ENCODE data around the gene PRKCE.

The PRKCE gene

GRCh38 chr2:46157072-46157965 is 505.8 kb downstream of the PRKCE start:
- DNase-seq, result peak in 6 of 56 donors; percentile 6 to 28 (median 10)

DNA sequence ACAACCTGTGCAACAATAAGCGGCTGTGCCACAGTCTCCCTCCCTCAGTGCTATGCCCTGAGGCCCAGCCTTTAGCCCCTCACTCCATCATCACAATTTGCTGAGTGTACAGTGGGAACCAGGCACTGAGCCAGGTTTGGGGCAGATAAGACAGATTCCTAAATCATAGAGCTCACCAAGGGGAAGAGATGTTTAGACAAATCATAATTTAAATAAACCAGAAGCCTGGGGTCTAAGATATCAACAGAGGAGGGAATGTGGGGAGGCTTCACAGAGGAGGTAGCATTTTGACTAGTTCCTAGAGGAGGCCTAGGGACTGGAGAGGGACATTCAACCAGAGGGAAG is 506.5 kb downstream of the PRKCE start:
- DNase-seq, result no peak

- no peak for DNase-seq
Measured at GRCh38 chr2:46158661-46159060, 507.2 kb downstream of the PRKCE start.

DNA sequence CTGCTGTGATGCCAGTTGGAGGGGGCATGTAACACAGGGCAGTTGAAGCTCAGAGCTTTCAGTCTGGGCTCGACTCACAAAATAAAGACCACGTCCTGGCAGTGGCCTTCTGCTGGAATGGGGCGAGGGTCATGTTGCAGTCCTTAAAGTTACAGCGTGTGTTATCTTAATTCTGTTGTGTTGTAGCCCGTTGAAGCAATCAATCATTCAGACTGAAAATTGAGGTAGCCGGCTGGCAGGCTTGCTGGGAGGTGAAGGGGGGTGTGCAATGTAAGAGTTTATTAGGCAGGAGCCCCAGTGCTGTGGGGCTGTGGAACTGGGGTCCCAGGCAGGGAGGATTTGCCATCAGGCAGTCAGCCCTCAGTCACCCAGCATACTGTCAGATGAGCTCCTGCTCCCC is 508.9 kb downstream of the PRKCE start:
- no peak for DNase-seq

DNA sequence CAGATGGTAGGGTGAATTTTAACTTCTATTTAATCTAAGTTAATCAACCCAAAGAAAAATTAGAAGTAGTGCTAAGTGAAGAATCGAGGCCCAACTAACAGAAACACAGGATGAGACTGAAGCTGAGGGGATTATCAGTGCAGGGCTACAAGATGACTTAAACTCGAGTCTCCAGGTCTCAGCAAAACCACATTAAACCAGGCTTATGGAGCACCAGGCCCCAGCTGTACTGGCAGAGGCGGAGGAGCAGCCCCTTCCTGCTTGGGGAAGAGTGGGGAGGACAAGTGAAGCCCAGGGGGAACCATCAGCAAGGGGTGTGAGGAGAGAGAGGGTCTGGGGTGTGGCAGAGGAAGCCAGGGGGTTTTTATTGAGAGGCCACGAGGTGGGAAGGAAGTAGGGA is 509.8 kb downstream of the PRKCE start:
- DNase-seq, result no peak

GRCh38 chr2:46161911-46162310 is 510.4 kb downstream of the PRKCE start:
- no peak for DNase-seq

GRCh38 chr2:46162329-46163097 is 511.0 kb downstream of the PRKCE start:
- no peak for DNase-seq

GRCh38 chr2:46163098-46163430 is 511.6 kb downstream of the PRKCE start:
- DNase-seq, result no peak

- no peak for DNase-seq
Measured at GRCh38 chr2:46163804-46164528, 512.5 kb downstream of the PRKCE start.

DNA sequence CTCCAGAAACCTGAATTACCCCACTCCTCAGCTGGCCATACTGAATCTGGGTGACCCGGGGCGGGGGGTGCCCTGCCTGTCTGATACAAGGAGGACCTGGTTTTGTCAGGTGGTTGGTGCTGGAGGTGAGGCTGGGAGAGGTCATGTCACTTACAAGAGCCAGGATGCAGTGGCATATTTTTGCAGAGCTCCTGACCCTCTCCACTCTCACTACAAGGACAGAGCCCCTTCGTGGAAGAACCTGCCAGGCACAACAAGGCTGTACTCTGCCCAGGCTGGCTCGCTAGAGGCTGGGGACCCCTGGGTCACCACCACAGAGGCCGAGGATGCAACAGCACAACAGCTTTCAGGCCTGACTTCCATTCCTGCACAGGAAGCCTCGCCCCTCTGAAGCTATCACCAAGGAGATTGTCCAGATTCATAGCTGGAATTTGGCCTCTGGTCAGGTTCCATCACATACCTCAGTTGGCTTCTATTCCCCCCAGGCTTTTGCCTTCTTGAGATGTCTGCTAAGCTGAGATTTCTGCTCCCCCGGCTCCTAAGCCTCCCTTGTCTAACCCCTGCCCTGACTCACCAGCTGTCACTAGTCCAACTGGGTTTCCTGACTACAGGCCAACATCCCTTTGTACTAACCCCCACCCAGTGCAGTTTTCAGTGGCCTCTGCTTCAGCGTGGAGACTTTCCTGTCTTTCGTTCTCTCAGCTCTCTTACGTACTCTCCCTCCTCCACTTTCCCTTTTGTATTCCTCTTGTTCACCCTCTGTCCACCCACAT is 513.2 kb downstream of the PRKCE start:
- peak in 17 of 56 donors; percentile 8 to 78 (median 19) for DNase-seq

DNA sequence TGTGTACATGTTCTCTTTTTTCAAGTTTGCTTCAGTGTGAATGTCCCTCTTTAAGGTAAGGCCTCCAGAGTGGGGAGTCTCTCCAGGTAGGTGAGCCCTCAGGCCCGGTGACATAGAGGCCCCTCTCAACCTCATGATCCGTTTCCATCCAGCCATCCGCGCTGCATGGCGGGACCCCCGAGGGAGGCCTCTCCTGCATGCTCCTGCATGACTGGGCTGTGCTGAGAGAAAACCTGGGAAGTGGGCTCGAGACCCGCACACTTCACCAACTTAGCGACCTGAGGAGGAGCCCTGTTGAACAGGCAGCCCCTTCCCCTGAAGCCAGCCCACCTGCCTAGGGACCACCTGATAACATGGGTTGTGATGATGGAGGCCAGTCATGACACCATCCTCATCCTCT is 514.4 kb downstream of the PRKCE start:
- no peak for DNase-seq

- DNase-seq, result no peak
Measured at GRCh38 chr2:46167406-46167805, 515.9 kb downstream of the PRKCE start.

DNA sequence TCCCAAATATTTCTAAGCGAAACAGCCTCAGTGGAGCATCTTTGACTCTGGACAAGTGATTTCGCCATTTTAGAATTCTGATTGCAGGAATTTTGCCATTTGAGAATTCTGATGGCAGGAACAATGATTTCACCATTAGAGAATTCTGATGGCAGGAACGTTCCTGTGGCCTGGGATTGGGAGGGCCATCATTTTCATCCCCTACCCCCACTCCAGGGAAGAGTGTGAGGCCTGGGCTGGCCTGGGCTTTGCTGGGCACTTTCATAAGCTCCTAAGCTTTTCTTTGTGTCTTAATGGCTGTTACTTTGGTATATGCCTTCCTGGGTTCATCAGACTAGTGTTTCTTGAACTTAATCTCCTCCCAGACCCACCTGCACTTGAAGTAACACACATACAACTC is 516.4 kb downstream of the PRKCE start:
- DNase-seq, result no peak

DNA sequence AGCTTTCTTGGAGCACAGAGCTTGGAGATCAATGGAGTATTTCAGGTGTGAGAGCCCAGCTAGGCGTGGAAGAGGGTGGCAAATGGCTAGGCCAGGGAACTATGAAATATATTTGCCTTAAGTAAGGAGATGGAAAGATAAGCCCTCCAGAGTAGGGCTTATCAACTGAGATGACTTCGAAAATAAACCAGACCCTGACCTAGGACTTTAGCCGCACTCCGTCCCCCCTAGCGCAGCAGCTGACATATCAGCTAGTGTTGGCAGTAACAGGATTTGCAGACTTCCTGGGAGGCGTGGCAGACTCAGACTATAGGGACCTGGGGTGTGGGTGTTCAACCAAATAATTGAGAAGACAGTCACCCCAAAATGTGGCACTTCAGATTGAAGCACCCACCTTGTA is 518.0 kb downstream of the PRKCE start:
- no peak for DNase-seq

- DNase-seq, result no peak
Measured at GRCh38 chr2:46170026-46170425, 518.6 kb downstream of the PRKCE start.

GRCh38 chr2:46170611-46171350 is 519.3 kb downstream of the PRKCE start:
- DNase-seq, result no peak

DNA sequence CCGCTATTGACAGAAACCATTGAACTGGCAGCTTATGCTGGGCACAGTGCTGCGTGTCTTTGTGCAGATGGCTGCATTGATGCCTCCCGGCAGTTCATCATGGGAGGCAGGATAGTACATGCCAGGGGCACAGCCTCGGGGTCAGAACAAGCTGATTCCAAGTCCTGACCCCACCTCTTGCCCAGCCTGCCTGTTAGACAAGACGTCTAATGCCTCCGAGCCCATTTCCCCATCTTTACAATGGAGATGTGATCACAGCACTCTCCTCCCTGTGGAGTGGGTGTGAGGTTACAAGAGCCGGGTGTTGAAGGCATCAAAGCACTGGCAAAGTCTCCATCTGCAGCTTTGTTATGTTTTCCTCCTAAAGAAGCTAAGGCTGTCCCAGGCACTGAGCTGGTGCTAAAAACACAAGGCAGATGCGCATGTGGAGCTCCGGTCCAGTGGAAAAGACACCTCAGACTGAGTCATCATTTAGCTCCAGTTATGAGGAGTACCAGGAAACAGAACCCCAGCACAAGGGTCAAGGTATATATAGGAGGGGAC is 520.0 kb downstream of the PRKCE start:
- DNase-seq, result no peak

DNA sequence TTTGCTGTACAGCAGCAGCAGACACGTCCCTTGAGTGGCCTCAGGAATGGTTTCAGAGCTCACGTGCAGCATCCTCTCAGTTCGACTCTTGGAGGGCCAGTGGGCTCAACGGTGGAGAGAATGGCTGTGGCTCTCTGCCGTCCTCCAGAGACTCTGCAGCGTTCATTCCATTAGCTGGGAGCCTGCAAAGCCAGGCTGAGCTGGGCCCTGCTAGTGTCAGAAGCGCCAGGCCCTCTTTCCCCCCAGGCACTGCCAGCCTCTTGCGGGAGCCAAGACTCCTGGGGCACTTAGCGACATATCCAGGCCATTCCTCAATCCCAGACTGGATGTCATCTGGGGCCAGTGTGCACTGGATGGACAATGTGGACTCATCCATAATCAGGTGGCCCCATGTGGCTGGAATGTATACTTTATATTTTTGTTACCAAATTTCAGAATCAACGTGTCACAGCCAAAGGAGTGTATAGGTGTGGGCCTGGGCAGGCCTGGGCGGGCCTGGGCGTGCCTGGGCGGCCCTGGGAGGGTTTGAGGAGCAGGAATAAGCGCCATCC is 520.6 kb downstream of the PRKCE start:
- no peak for DNase-seq

- DNase-seq, result no peak
Measured at GRCh38 chr2:46173030-46173429, 521.6 kb downstream of the PRKCE start.

- DNase-seq, result no peak
Measured at GRCh38 chr2:46173636-46174250, 522.3 kb downstream of the PRKCE start.
